Mesendoderm (in vitro differentiated cells): ENCODE measurements around the gene HDAC4.

Experiments used
- DNase-seq: peaks from one replicate; pipeline ENCODE4 v3.0.0; 2013
- H2AK5ac ChIP-seq: 2 replicates; pipeline ENCODE4 v1.6.1; 2013; ENCODE audit warnings: low read length, inconsistent platforms
- H2BK120ac ChIP-seq: 2 replicates; pipeline ENCODE4 v1.6.1; 2013; ENCODE audit warnings: low read depth, mild to moderate bottlenecking, low read length, moderate library complexity, mixed read lengths
- H2BK15ac ChIP-seq: replicated peaks from 2 replicates; pipeline ENCODE4 v1.6.1; 2013; ENCODE audit warnings: low read depth, mild to moderate bottlenecking, moderate library complexity
- H2BK5ac ChIP-seq: 2 replicates; pipeline ENCODE4 v1.6.1; 2013; ENCODE audit warnings: low read length, inconsistent platforms
- H3K18ac ChIP-seq: 2 replicates; pipeline ENCODE4 v1.6.1; 2013; ENCODE audit warnings: mild to moderate bottlenecking, low read length, mixed read lengths
- H3K23ac ChIP-seq: one replicate; pipeline ENCODE4 v1.6.1; 2013; ENCODE audit warnings: low read length
- H3K27ac ChIP-seq: 2 replicates; pipeline ENCODE4 v1.5.1; 2013; ENCODE audit warnings: low read depth, mild to moderate bottlenecking, inconsistent platforms, low read length, moderate library complexity
- H3K27me3 ChIP-seq: 2 replicates; pipeline ENCODE4 v1.6.1; 2013; ENCODE audit warnings: low read length, control low read depth, mild to moderate bottlenecking, inconsistent platforms; ENCODE audit not compliant: insufficient read depth, poor library complexity
- H3K36me3 ChIP-seq: 2 replicates; pipeline ENCODE4 v1.6.1; 2013; ENCODE audit warnings: low read length, inconsistent platforms; ENCODE audit not compliant: control insufficient read depth, insufficient read depth
- H3K4ac ChIP-seq: one replicate; pipeline ENCODE4 v1.6.1; 2013; ENCODE audit warnings: low read depth, mild to moderate bottlenecking, low read length, moderate library complexity
- H3K4me1 ChIP-seq: 2 replicates; pipeline ENCODE4 v1.6.1; 2013; ENCODE audit warnings: low read depth, low read length, inconsistent platforms; ENCODE audit not compliant: control insufficient read depth
- H3K4me2 ChIP-seq: 2 replicates; pipeline ENCODE4 v1.6.1; 2013; ENCODE audit warnings: low read length
- H3K4me3 ChIP-seq: 2 replicates; pipeline ENCODE4 v1.5.1; 2013; ENCODE audit warnings: mild to moderate bottlenecking, low read length
- H3K56ac ChIP-seq: one replicate; pipeline ENCODE4 v1.6.1; 2013; ENCODE audit warnings: low read length
- H3K79me1 ChIP-seq: 2 replicates; pipeline ENCODE4 v1.6.1; 2013; ENCODE audit warnings: low read length, inconsistent platforms
- H3K79me2 ChIP-seq: 2 replicates; pipeline ENCODE4 v1.6.1; 2013; ENCODE audit warnings: mild to moderate bottlenecking, low read length; ENCODE audit not compliant: control insufficient read depth, insufficient read depth
- H3K9ac ChIP-seq: 2 replicates; pipeline ENCODE4 v1.6.1; 2013; ENCODE audit warnings: low read length, inconsistent platforms
- H4K5ac ChIP-seq: one replicate; pipeline ENCODE4 v1.6.1; 2013; ENCODE audit warnings: low read length
- H4K8ac ChIP-seq: one replicate; pipeline ENCODE4 v1.6.1; 2013; ENCODE audit warnings: low read depth, mild to moderate bottlenecking, control low read depth, low read length, moderate library complexity
- WGBS: extraction: QIAGEN DNeasy Blood & Tissue Kit; methylation state at CpG from one replicate; pipeline ENCODE4 v1.1.7; 2013; ENCODE audit warnings: low lambda C conversion rate, missing lambda C conversion rate; ENCODE audit not compliant: insufficient coverage; ENCODE audit errors: extremely low coverage; 5-methylcytosine and 5-hydroxymethylcytosine counted together

Gene HDAC4

GRCh38 chr2:239153806-239154591, 246.8 kb downstream of the HDAC4 start:
- WGBS = no CpG with 5 or more reads among the region's 17 CpGs
- no peak for DNase-seq

GRCh38 chr2:239152916-239153305, 247.9 kb downstream of the HDAC4 start:
- WGBS = no CpG with 5 or more reads among the region's 7 CpGs
- Histone ChIP-seq H4K5ac (no peak overlapping the region), H4K8ac (no peak overlapping the region), H3K4me2 (no peak overlapping the region), H3K4me1 (no peaks in the 10 kb centered on the region), H3K27ac (no peak overlapping the region), H3K79me2 (no peaks in the 10 kb centered on the region), H2AK5ac (no peak overlapping the region), H3K79me1 (no peaks in the 10 kb centered on the region), H3K27me3 (no peaks in the 10 kb centered on the region), H2BK120ac (no peak overlapping the region), H3K18ac (no peak overlapping the region), H3K56ac (no peak overlapping the region), H3K23ac (no peak overlapping the region), H3K4me3 (no peak overlapping the region), H2BK15ac (no peak overlapping the region), H3K4ac (no peak overlapping the region), H3K36me3 (no peaks in the 10 kb centered on the region), H3K9ac (no peak overlapping the region), H2BK5ac (no peak overlapping the region)
- no peak for DNase-seq

More at GRCh38 chr2:239153806-239154591, 246.8 kb downstream of the HDAC4 start:
- H3K56ac ChIP-seq = no peak overlapping the region
- H3K18ac ChIP-seq = no peak overlapping the region
- H3K27ac ChIP-seq = no peak overlapping the region
- no peak overlapping the region for H3K4me2 ChIP-seq
- no peaks in the 10 kb centered on the region for H3K36me3 ChIP-seq
- H3K23ac ChIP-seq = no peak overlapping the region
- H2AK5ac ChIP-seq = no peak overlapping the region
- no peaks in the 10 kb centered on the region for H3K79me2 ChIP-seq
- no peak overlapping the region for H2BK15ac ChIP-seq
- no peak overlapping the region for H4K5ac ChIP-seq
- H2BK5ac ChIP-seq = no peak overlapping the region
- H3K4me3 ChIP-seq = no peak overlapping the region
- H3K79me1 ChIP-seq = no peaks in the 10 kb centered on the region
- no peaks in the 10 kb centered on the region for H3K27me3 ChIP-seq
- H3K4ac ChIP-seq = no peak overlapping the region
- H3K4me1 ChIP-seq = no peaks in the 10 kb centered on the region
- no peak overlapping the region for H2BK120ac ChIP-seq
- H4K8ac ChIP-seq = no peak overlapping the region
- no peak overlapping the region for H3K9ac ChIP-seq

- no peaks in the 10 kb centered on the region for H3K79me2 ChIP-seq
- no peak overlapping the region for H2BK5ac ChIP-seq
- H3K79me1 ChIP-seq = no peaks in the 10 kb centered on the region
- no peak overlapping the region for H3K27ac ChIP-seq
- no peak overlapping the region for H3K56ac ChIP-seq
- no peak overlapping the region for H3K18ac ChIP-seq
- H2BK120ac ChIP-seq = no peak overlapping the region
- no peak overlapping the region for H2AK5ac ChIP-seq
- H3K4me2 ChIP-seq = no peak overlapping the region
- no CpG with 5 or more reads among the region's 10 CpGs for WGBS
- no peak overlapping the region for H3K4ac ChIP-seq
- no peaks in the 10 kb centered on the region for H3K27me3 ChIP-seq
- no peaks in the 10 kb centered on the region for H3K36me3 ChIP-seq
- no peaks in the 10 kb centered on the region for H3K4me1 ChIP-seq
- DNase-seq = no peak
- H3K4me3 ChIP-seq = no peak overlapping the region
- no peak overlapping the region for H3K23ac ChIP-seq
- no peak overlapping the region for H2BK15ac ChIP-seq
- H4K8ac ChIP-seq = no peak overlapping the region
- no peak overlapping the region for H3K9ac ChIP-seq
- no peak overlapping the region for H4K5ac ChIP-seq
Observed at GRCh38 chr2:239152239-239152915, 248.4 kb downstream of the HDAC4 start.

- H3K27ac ChIP-seq = no peak overlapping the region
- no peaks in the 10 kb centered on the region for H3K79me2 ChIP-seq
- H3K23ac ChIP-seq = no peak overlapping the region
- no peak overlapping the region for H4K8ac ChIP-seq
- H3K9ac ChIP-seq = no peak overlapping the region
- H2BK15ac ChIP-seq = no peak overlapping the region
- H3K4me2 ChIP-seq = no peak overlapping the region
- H3K27me3 ChIP-seq = no peaks in the 10 kb centered on the region
- no peaks in the 10 kb centered on the region for H3K79me1 ChIP-seq
- no peak for DNase-seq
- no peaks in the 10 kb centered on the region for H3K4me1 ChIP-seq
- no peak overlapping the region for H4K5ac ChIP-seq
- H2BK120ac ChIP-seq = no peak overlapping the region
- no CpG with 5 or more reads among the region's 16 CpGs for WGBS
- no peak overlapping the region for H2BK5ac ChIP-seq
- no peak overlapping the region for H3K4ac ChIP-seq
- H3K56ac ChIP-seq = no peak overlapping the region
- H3K4me3 ChIP-seq = no peak overlapping the region
- H2AK5ac ChIP-seq = no peak overlapping the region
- H3K36me3 ChIP-seq = no peaks in the 10 kb centered on the region
- H3K18ac ChIP-seq = no peak overlapping the region
Observed at GRCh38 chr2:239151201-239152131, 249.4 kb downstream of the HDAC4 start.

GRCh38 chr2:239150125-239151011, 250.5 kb downstream of the HDAC4 start:
- Histone ChIP-seq H3K4me2 (no peak overlapping the region), H2BK5ac (no peak overlapping the region), H3K18ac (no peak overlapping the region), H3K79me2 (no peaks in the 10 kb centered on the region), H4K8ac (no peak overlapping the region), H3K36me3 (no peaks in the 10 kb centered on the region), H2BK120ac (no peak overlapping the region), H3K9ac (no peak overlapping the region), H3K4me3 (no peak overlapping the region), H4K5ac (no peak overlapping the region), H3K79me1 (no peaks in the 10 kb centered on the region), H2AK5ac (no peak overlapping the region), H3K27ac (no peak overlapping the region), H3K56ac (no peak overlapping the region), H3K4me1 (no peaks in the 10 kb centered on the region), H3K4ac (no peak overlapping the region), H3K27me3 (no peaks in the 10 kb centered on the region), H2BK15ac (no peak overlapping the region), H3K23ac (no peak overlapping the region)
- no peak for DNase-seq
- WGBS = no CpG with 5 or more reads among the region's 9 CpGs
